Measurements from ENCODE around the gene CATSPERZ.
"Not testable (repeated sequence)": the region's sequence is repeated elsewhere in the genome, so short reads cannot be mapped to it uniquely, and the experiment has no call there.

Gene CATSPERZ

DNA sequence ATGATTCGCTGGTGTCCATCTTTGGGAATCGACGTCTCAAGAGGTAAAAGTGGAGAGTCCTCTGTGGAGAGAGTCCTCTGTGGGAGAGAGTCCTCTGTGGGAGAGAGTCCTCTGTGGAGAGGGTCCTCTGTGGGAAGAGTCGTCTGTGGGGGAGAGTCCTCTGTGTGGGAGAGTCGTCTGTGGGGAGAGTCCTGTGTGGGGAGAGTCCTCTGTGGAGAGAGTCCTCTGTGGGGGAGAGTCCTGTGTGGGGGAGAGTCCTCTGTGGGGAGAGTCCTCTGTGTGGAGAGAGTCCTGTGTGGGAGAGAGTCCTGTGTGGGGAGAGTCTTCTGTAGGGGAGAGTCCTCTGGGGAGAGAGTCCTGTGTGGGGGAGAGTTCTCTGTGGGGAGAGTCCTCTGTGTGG, 20.9 kb downstream of the CATSPERZ start:
- Mint-ChIP-seq H3K4me3 (peak overlapping the region; percentile 6), H3K4me1 (peaks cover 50% of the 10 kb centered on the region)
- TF ChIP-seq, protein P1, sequence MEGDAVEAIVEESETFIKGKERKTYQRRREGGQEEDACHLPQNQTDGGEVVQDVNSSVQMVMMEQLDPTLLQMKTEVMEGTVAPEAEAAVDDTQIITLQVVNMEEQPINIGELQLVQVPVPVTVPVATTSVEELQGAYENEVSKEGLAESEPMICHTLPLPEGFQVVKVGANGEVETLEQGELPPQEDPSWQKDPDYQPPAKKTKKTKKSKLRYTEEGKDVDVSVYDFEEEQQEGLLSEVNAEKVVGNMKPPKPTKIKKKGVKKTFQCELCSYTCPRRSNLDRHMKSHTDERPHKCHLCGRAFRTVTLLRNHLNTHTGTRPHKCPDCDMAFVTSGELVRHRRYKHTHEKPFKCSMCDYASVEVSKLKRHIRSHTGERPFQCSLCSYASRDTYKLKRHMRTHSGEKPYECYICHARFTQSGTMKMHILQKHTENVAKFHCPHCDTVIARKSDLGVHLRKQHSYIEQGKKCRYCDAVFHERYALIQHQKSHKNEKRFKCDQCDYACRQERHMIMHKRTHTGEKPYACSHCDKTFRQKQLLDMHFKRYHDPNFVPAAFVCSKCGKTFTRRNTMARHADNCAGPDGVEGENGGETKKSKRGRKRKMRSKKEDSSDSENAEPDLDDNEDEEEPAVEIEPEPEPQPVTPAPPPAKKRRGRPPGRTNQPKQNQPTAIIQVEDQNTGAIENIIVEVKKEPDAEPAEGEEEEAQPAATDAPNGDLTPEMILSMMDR (IDR thresholded peaks at IDR 0.05), result no peak

DNA sequence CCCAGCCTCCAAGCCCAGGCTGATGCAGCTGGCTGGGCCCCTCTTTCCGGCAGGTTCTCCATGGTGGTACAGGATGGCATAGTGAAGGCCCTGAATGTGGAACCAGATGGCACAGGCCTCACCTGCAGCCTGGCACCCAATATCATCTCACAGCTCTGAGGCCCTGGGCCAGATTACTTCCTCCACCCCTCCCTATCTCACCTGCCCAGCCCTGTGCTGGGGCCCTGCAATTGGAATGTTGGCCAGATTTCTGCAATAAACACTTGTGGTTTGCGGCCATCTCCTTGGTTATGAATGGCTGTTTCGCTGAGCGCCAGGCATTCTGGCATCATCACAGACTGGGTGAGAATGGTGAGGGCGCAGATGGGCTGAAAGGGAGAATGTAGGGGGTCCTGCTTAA, 21.4 kb downstream of the CATSPERZ start:
- TF ChIP-seq, protein P1 (IDR thresholded peaks at IDR 0.05), result no peak
- peaks cover 11% of the 10 kb centered on the region for H3K36me3 Mint-ChIP-seq (ENCODE audit: low read depth)
- no peak overlapping the region for H3K27ac Mint-ChIP-seq
- no peaks in the 10 kb centered on the region for H3K27me3 Mint-ChIP-seq (ENCODE audit: low read depth, poor library complexity)
- no peak overlapping the region for H3K4me3 Mint-ChIP-seq
- H3K4me1 Mint-ChIP-seq, result peaks cover 46% of the 10 kb centered on the region
- H3K9me3 Mint-ChIP-seq, result no peaks in the 10 kb centered on the region
- no peak for DNase-seq

More for the DNA sequence above, 20.9 kb downstream of the CATSPERZ start:
- DNase-seq, result no peak
- Mint-ChIP-seq H3K36me3 (ENCODE audit: low read depth) (peaks cover 11% of the 10 kb centered on the region), H3K9me3 (no peaks in the 10 kb centered on the region), H3K27me3 (ENCODE audit: low read depth, poor library complexity) (no peaks in the 10 kb centered on the region), H3K27ac (peak overlapping the region; percentile 40)

DNA sequence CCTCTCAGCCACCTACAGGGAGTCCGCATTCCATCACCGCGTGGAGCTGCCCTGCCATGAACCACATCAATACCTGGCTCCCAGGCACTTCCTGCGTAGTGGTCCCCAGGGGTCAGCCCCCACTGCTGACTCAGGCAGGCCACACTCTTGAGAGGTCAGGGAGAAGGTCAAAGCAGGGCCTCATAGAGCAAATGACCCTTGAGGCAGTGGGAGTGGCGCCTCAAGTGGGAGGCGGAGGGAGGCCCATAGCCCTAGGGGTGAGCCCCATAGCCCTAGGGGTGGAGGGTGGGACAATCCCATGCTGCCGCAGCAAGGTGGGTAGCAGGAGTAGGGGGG, 22.7 kb downstream of the CATSPERZ start:
- DNase-seq, result no peak
- TF ChIP-seq, protein P1 (IDR thresholded peaks at IDR 0.05), result no peak
- Mint-ChIP-seq H3K4me1 (peaks cover 38% of the 10 kb centered on the region), H3K27ac (no peak overlapping the region), H3K4me3 (no peak overlapping the region), H3K36me3 (ENCODE audit: low read depth) (peaks cover 11% of the 10 kb centered on the region), H3K9me3 (no peaks in the 10 kb centered on the region), H3K27me3 (ENCODE audit: low read depth, poor library complexity) (peaks cover 1% of the 10 kb centered on the region)

DNA sequence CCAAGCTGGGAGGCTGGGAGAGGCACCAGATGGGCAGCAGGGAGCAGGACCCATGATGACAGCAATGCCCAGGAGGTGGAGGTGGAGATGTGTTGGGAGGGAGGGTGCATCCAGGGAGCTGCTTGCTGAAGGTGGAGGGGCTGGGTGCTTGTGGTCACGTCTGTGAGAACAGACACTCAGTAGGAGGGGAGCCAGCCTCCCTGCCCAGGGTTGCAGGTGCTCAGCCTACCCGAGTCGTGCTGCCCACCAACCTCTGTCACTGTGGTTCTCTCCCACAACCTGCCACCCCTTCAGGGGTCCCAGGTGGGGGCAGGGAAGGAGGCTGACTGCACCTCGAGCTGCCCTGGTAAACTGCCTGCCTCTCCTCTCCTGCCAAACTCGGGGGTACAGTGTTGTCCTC, 23.2 kb downstream of the CATSPERZ start:
- H3K27ac Mint-ChIP-seq, result peak overlapping the region; percentile 74
- TF ChIP-seq, protein P1 (IDR thresholded peaks at IDR 0.05), result no peak
- H3K9me3 Mint-ChIP-seq, result no peaks in the 10 kb centered on the region
- peaks cover 3% of the 10 kb centered on the region for H3K27me3 Mint-ChIP-seq (ENCODE audit: low read depth, poor library complexity)
- H3K36me3 Mint-ChIP-seq (ENCODE audit: low read depth), result peaks cover 11% of the 10 kb centered on the region
- H3K4me1 Mint-ChIP-seq, result peaks cover 38% of the 10 kb centered on the region
- H3K4me3 Mint-ChIP-seq, result no peak overlapping the region
- DNase-seq, result no peak

DNA sequence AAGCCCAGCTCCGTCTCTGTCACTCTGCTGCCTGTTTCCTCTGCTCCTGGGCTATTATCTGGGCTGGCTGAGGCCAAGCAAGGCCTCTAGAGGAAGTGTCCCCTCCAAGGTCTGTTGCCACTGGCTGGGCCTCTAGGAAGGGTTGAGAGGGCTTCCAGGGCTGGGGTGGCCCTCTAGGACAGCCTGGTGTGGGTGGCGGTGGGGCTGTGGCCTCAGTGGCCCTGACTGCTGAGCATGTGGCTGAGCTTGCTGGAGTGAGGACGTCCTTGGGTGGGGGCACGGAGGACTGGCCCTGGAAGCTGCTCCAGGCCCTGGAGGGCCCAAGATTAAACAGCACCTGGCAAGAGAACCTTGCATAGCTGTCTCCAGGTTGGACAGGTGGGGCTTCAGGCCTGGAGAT, 23.8 kb downstream of the CATSPERZ start:
- H3K27ac Mint-ChIP-seq; DNase-seq; H3K4me3 Mint-ChIP-seq; H3K27me3 Mint-ChIP-seq (ENCODE audit: low read depth, poor library complexity); H3K9me3 Mint-ChIP-seq: not testable (repeated sequence)
- H3K4me1 Mint-ChIP-seq, result peaks cover 37% of the 10 kb centered on the region
- peaks cover 11% of the 10 kb centered on the region for H3K36me3 Mint-ChIP-seq (ENCODE audit: low read depth)

DNA sequence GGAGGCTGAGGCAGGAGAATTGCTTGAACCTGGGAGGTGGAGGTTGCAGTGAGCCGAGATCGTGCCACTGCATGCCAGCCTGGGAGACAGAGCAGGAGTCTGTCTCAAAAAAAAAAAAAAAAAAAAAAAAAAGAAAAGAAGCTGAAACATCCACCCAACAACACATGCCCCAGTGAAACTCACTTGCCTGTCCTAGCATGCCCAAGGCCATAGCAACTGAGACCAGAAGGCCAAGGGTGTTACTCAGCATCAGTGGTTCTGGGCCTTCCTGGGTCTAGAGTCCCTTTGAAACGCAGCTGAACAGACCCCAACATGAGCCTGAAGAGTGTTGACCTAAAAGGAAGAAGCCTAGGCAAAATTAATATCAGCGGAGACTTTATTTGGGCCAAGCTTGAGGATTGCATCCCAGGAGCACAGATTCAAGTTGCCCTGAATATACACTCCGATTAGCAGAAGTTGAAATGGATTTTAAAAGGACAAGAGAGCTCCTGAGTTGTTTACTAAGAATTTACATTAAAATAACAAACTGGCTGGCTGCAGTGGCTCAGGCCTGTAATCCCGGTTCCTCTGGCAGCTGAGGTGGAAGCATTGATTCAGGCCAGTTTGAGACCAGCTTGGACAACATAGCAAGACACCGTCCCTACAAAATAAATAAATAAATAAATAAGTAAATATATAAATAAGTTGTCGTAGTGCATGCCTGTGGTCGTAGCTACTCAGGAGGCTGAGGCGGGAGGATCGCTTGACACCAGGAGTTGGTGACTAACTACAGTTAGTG, 24.7 kb downstream of the CATSPERZ start:
- DNase-seq, result no peak
- H3K4me3 Mint-ChIP-seq, result no peak overlapping the region
- peaks cover 37% of the 10 kb centered on the region for H3K4me1 Mint-ChIP-seq
- TF ChIP-seq, protein P1 (IDR thresholded peaks at IDR 0.05), result no peak
- H3K9me3 Mint-ChIP-seq, result no peaks in the 10 kb centered on the region
- peaks cover 3% of the 10 kb centered on the region for H3K27me3 Mint-ChIP-seq (ENCODE audit: low read depth, poor library complexity)
- H3K27ac Mint-ChIP-seq, result no peak overlapping the region
- peaks cover 11% of the 10 kb centered on the region for H3K36me3 Mint-ChIP-seq (ENCODE audit: low read depth)

Data from nephron progenitor cell (in vitro differentiated cells).